Measurements from ENCODE around the gene RMI1. TPM values are rescaled to one million over a fixed set of nuclear protein-coding genes. Genes with fewer than 3 reads are reported as not detected.
A peak's percentile ranks its signal among the peaks of the same experiment; 100 is the strongest.

Gene RMI1
- total and polyA plus RNA-seq, 2 donors (not counting 3 experiments of a cell fraction or from before 2014, with no cell fraction given): 1.1 to 11.5 TPM

GRCh38 chr9:83981126-83981871, 694 bp downstream of the RMI1 start:
- Histone ChIP-seq H3K4me2 (ENCODE audit: insufficient read depth, low read length) (peak overlapping the region; percentile 94), H3K36me3 (ENCODE audit: control insufficient read depth in 2 of 2, extremely low read depth in 1 of 2, insufficient read depth in 2 of 2, low read length in 2 of 2) (peaks cover 0 to 6% of the 10 kb centered on the region in 2 experiments), H3K27me3 (ENCODE audit: control insufficient read depth in 2 of 2, insufficient read depth in 2 of 2, low read length in 2 of 2) (no peaks in the 10 kb centered on the region), H2AFZ (ENCODE audit: low read depth, low read length) (peak overlapping the region; percentile 95), H3K9me3 (replicated peaks; ENCODE audit: control insufficient read depth, insufficient read depth, low read length) (no peaks in the 10 kb centered on the region), H3K9ac (replicated peaks; ENCODE audit: extremely low read depth, insufficient read depth, low read length) (peak overlapping the region; percentile 98), H3K9me1 (replicated peaks; ENCODE audit: control insufficient read depth, extremely low read depth, insufficient read depth, low read length) (no peaks in the 10 kb centered on the region), H3K4me1 (ENCODE audit: control insufficient read depth, extremely low read depth, insufficient read depth, low read length) (peaks cover 13% of the 10 kb centered on the region), H3K4me3 (replicated peaks in 1 of 3; ENCODE audit: insufficient read depth in 1 of 3, low read depth in 1 of 3, low read length in 3 of 3) (peak overlapping the region; percentile 67 to 96 (median 90)), H3K27ac (ENCODE audit: insufficient read depth, low read depth, low read length) (peak overlapping the region; percentile 95), H3K79me2 (ENCODE audit: control insufficient read depth, insufficient read depth, low read length) (peaks cover 85% of the 10 kb centered on the region), H4K20me1 (replicated peaks; ENCODE audit: control insufficient read depth, extremely low read depth, insufficient read depth, low read length) (peaks cover 8% of the 10 kb centered on the region)
- DNase-seq (ENCODE audit: low read depth, low spot score) (peak; percentile 64), FAIRE-seq (peak; percentile 78)
- TF ChIP-seq MYC (IDR thresholded peaks at IDR 0.05; ENCODE audit: low read depth, low read length) (no peak), EZH2 (IDR thresholded peaks at IDR 0.05; ENCODE audit: borderline replicate concordance, low read depth, low read length, severe bottlenecking) (no peak), CTCF (IDR thresholded peaks at IDR 0.05; ENCODE audit: extremely low read depth in 1 of 2, insufficient read depth in 1 of 2, low read depth in 1 of 2, low read length in 2 of 2) (no peak), POLR2A (IDR thresholded peaks at IDR 0.05; ENCODE audit: low read depth, low read length) (no peak), JUN (IDR thresholded peaks at IDR 0.05; ENCODE audit: borderline replicate concordance, insufficient read depth, insufficient read length, low read depth) (no peak), GATA2 (IDR thresholded peaks at IDR 0.05; ENCODE audit: insufficient read depth, insufficient read length, low read depth, low read length) (no peak), MAX (IDR thresholded peaks at IDR 0.05; ENCODE audit: insufficient read depth, insufficient read length) (no peak)
- intact Hi-C loops (cut with micrococcal nuclease): loop anchor here (1.0 to 5.0 kb wide), 5 partner anchors 46 to 274 kb away; partner anchors contain the start of genes KIF27 and UBQLN1
- dilution Hi-C loops (cut with MboI; ENCODE audit: extremely low pct_ligation_motif_present, low sequenced_read_pairs): no loop called here
- ChIA-PET POLR2A (interaction anchor here (1.6 kb wide), 1 partner anchor 280 kb away, joined by 20 read pairs; no protein-coding TSS in a partner anchor), CTCF (interaction anchor here (1.1 to 3.4 kb wide), 3 partner anchors 10 to 280 kb away, joined by 4 to 19 read pairs (median 14); no protein-coding TSS in a partner anchor)
- TSS peak; percentile 34 for BruUV-seq (replicated peaks)

Data from endothelial cell of umbilical vein (primary cell).